Measurements from ENCODE around the gene ASAP2.

Gene ASAP2

DNA sequence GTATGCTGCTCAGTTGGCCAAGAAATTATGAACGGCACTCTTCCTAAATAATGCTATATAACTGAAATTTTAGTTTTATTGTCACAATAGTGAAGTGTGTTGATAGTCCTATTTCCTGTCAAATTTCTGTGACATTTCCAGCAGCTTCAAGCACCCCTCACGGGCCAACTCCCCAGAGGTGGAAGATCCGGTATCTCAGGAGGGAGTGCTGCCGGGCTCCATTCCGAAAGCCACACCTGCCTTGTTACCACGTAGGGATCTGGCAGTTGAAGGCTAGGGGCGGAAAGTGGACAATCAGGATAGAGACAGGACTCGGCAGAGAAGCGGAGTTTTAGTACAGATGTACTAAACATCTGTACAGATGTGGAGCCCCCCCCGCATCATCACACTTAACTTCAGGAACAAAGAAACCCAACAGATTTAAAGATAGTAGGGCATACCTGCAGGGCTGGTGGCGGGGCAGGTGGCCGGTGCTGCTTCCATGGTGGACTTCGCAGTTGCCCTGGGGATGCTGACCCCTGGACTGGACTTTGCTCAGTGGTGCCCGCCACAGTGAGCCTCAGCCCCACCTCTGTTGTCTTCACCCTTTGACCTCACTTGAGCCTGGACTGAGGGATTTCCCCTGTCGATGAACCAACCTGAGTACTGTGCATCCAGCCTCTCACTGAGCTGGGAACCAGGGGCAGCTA is 22.3 kb downstream of the ASAP2 start:
- H3K27ac ChIP-seq, result peak overlapping the region; percentile 47
- DNase-seq (ENCODE audit: low read depth, low spot score), result no peak

DNA sequence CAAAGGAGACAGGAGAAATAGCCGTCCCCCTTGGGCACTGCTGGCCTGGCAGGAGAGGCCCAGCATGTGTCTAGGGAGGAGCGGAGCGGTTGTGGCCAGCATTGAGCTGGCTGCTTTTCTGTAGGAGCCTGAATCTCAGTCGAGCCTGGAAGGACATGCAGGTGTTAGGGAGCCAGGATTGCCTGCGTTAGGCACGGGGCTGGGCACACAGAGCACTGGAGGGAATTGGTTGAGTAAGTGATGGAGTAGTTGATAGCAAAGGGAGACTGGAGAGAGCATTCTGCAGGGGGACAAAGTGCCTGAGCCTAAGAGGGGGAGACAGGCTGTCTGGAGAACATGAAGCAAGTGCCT is 22.8 kb downstream of the ASAP2 start:
- H3K27ac ChIP-seq, result no peak overlapping the region
- DNase-seq (ENCODE audit: low read depth, low spot score), result no peak

DNA sequence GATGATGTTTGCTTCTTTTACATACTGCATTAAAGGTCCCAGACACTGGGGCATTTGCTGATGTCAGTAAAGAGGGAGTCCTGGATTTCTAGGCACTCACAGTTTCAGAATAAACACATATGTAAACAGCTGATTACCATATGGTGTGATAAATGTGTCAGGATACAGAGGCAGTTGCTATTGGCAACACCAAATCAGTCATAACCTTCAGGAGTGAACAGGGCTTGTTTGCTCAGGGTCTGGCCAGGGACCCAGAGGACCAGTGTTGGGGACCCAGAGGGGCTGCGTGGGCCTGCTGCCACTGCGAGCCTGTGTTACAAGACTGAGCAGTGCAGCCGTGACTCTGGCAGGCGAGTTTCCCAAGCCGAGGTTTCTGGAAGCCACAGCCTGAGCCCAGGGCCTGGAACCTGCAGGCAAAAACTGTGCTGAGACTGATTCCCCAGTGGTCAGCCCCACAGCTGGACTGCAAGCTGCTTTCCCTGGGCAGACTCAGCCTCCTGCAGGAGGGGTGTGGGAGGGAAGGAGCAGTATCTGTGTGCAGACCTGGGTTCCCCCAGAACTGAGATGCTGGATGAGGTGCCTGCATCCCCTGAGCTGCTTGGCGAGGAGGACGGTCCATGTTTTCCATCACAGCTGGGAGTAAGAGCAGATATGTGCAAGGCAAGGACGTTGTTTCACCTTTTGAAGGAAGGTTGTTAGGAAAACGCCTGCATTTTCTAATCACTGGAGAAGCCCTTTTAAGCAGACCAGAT is 23.6 kb downstream of the ASAP2 start:
- peak overlapping the region; percentile 99 for H3K27ac ChIP-seq
- DNase-seq (ENCODE audit: low read depth, low spot score), result no peak

DNA sequence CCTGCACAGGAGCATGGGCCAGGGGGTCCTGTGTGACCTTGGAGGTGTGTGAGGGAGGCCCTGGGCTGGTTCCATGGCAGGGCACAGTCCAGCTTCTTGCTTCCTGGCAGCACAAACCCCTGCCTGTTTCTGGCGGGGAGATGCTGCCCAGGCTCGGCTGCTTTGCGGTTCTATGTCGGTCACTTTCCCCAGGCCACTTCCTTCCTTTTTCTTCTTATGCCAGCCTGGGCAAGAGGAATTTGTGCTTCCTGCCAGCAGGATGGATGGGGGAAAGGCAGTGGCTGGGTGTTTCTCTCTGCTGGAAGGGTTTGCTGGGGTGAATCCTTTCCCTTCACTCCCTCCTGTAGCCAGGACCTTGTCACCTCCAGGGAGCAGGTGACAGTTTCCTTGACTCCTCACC is 24.3 kb downstream of the ASAP2 start:
- no peak for DNase-seq (ENCODE audit: low read depth, low spot score)
- H3K27ac ChIP-seq, result peak overlapping the region; percentile 99

DNA sequence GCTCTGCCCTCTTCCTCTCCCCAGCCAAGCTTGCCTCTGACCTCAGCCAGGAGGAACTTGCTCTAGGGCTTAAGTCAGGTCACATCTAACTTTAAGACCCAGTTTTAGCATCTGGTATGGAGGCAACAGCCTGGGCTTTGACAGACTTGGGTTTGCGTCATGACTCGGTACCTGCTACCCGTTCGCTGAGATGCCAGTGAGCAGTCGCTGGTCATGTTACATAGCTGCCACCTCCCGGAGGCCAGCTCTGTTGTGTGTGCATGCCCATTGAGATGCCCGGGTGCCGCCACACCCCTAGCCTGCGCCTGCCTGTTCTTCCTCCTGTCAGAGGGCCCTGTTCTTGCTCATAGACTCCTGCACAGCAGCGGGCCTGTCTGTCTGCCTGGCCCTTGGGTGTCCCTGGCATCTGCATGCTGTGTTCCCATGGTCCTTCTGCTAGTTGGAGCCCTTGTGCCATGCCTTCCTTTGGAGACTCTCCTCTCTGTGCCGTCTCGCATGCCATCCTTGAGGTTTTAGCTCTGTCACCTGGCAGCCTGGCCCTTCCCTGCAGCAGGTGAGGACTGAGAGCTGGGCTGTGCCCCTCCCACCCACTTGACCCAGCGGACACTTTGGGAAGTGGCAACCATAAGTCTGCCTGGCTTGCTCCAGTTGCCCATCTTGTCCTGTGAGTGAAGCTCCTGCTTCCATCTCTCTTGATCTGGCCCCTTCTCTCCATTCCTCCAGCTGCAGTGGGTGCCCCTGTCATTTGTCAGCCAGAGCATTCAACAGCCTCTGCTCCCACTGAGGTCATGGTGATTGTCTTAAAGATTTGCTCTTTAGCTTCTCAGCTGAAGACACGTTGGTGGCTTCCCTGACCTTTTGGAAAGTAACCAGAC is 24.9 kb downstream of the ASAP2 start:
- peak overlapping the region; percentile 99 for H3K27ac ChIP-seq
- no peak for DNase-seq (ENCODE audit: low read depth, low spot score)

DNA sequence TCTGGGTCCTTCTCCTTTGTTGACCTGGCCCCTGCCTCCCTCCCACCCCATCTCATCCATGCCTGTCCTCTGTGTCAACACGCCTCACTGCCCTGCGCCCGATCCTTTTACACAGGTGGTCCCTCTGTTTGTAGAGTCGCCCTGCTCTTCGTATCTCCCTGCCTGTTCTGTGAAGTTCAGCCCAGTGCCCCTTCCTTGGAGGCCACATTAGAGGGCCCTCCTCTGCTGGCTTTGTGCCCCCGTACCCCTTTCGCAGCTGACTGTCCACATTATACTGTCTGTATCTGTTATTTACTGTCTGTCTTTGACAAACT is 25.5 kb downstream of the ASAP2 start:
- H3K27ac ChIP-seq, result peak overlapping the region; percentile 99
- DNase-seq (ENCODE audit: low read depth, low spot score), result no peak

DNA sequence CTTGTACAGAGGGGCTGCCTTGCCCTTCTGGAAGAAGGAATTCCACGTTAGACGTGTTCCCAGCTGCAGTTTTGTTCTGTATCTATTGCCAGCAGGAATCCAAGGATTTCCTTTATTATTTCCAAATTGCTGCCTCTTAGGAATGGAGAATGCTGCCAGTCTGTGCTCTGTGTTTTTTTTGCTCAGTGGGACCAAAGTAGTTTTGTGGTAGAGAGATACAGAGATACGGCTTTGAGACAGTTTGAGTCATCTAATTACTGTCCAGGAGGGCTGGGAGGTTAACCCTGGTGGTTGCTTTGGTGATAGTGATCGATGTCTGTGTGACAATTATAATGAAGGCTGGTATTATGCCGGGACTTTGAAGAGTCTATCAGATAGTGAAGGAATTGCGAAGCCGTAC is 26.3 kb downstream of the ASAP2 start:
- DNase-seq (ENCODE audit: low read depth, low spot score), result no peak
- H3K27ac ChIP-seq, result peak overlapping the region; percentile 99

DNA sequence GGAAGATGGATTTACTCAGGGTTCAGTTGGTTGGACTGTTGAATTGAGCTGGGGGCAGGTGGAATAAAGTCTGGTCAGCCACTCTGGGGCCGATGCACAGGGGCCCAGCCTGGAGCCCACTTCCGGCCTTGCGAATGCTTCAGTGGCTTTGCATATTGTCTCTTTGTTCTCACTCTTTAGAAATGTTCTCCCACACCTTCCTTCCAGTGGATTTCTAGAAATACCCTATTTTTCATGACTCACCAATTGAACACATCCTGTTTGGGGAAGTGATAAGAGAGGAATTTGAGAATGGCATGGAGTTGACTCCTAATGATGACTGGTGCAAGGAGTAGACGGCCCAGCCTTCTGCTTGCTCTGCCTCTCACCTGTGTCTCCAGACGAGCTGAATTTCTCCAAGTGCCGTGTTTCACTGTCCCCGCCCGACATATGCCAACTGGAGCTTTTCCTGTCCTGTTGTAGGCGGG is 28.1 kb downstream of the ASAP2 start:
- peak overlapping the region; percentile 99 for H3K27ac ChIP-seq

DNA sequence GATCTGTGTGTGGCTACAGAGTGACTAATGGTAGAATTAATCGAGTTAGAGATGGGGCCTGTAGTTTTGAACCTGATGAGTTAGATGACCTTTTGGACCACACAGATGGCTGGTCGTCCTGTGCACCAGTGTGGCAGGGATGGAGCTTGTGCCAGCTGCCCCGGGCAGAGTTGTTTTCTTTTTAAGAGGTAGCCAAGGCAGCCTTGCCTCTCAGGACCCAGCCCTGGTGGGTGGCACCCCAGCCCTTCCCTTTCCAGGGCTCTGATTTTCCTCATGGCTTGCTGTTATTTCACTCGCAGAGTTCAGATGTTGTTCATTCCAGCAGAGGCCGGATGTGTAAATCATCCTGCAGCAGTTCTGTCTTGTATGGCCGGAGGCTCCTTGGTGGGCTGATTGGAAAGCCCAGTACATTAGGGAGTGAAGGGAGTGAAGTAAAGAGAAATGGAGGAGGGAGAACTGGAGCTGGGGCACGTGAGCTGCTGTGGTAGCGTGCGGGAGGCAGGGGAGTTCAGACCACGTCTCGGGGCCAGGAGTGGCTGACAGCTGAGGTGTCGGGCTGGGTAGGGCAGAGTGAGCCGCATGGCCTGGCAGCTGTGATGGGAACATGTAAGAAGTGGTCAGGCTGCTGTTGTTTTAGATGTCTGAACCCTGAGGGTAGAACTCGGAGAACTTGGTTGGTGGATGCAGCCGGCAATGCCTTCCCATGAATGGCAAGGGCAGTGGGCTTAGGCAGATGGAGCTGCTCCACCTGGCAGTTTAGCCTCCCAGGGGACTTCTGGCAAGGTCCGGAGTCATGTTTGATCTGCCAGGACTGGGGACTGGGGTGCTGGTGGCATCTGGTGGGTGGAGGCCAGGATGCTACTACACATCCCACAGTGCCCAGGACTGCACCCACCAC is 28.8 kb downstream of the ASAP2 start:
- H3K27ac ChIP-seq, result peak overlapping the region; percentile 99
- no peak for DNase-seq (ENCODE audit: low read depth, low spot score)

More for the DNA sequence above, 28.1 kb downstream of the ASAP2 start:
- DNase-seq (ENCODE audit: low read depth, low spot score), result peak; percentile 82

DNA sequence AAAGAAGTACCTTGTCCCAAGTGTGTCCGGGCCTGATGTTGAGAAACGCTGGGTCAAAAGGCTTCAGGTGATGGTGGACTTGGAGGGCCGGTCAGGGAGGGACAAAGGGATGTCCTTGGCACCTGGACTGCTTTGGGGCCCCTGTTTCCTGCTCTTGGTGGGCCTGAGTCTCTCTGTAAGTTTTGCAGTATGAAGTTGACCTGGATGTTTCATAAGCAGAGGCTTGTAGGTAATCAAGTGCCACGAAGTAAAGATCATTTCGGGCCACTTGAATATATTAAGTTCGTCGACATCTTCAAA is 29.4 kb downstream of the ASAP2 start:
- H3K27ac ChIP-seq, result peak overlapping the region; percentile 99
- DNase-seq (ENCODE audit: low read depth, low spot score), result no peak

DNA sequence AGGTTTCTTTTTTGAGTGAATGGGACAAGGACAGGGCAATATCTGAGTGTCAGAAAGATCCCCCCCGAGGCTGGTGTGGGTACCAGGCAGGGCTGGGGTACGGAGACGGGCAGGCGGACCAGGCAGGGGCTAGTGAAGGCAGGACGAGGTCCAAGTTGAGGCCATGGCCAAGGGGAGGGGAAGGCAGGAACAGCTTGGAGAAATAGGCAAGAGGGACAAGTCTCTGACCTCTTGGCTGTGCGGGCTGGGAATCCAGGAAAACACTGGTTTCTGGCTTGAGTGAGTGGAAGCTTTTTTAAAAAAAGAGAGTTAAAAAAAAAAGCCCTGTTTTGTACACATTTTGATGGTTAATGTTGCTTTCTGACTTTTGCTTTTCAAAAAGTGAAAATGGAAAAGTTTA is 30.3 kb downstream of the ASAP2 start:
- peak overlapping the region; percentile 99 for H3K27ac ChIP-seq
- DNase-seq (ENCODE audit: low read depth, low spot score), result no peak

DNA sequence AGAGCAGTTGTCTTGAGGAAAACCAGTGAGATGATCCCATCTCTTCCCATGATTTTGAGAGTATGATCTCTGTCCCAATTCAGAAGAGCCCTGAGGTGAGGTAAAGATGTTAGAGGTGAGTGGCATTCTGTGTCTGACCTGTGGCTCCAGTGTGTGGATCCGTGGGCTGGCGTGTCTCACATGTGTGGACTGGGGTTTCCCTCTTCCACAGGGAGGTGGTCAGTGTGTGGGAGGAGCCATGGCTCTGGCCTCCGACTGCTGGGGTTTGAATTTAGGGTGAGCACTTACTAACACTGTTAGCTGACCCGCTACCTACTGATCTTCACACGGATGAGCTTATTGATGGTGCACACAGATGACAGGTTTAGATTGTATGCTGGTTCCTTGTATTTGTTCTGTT is 31.2 kb downstream of the ASAP2 start:
- peak overlapping the region; percentile 99 for H3K27ac ChIP-seq
- DNase-seq (ENCODE audit: low read depth, low spot score), result no peak

DNA sequence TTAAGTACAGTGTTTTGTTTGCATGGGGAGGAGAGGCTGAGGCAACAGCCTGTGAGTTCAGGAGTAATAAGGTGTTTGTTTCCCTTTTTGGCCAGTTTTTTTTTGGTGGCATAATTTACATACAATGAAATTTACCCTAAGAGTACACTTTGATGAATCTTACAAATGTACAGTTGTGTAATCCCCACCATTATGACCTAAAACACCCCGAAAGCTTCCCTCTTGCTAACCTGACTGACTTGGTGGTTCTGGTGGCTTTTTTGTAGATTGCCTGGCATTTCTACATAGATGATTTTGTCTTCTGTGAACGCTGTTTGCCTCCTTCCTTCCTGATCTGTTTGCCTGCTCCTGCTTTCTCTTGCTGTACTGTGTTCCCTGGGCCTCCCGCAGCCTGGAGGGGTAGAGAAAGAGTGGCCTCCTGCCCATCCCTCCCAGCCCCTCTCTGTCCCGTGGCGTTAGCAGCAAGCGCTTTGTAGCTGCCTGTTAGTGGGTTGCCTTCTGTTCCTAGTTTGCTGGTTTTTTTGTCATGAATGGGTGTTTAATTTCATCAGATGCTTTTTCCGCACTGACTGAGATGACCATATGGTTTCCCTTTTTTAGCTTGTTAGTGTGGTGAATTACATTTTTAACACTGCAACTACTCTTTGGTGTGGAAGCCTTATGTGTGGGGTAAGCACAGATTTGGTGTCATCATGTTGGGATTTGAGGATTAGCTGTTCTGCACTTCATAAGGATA is 32.1 kb downstream of the ASAP2 start:
- no peak for DNase-seq (ENCODE audit: low read depth, low spot score)
- H3K27ac ChIP-seq, result peak overlapping the region; percentile 61

DNA sequence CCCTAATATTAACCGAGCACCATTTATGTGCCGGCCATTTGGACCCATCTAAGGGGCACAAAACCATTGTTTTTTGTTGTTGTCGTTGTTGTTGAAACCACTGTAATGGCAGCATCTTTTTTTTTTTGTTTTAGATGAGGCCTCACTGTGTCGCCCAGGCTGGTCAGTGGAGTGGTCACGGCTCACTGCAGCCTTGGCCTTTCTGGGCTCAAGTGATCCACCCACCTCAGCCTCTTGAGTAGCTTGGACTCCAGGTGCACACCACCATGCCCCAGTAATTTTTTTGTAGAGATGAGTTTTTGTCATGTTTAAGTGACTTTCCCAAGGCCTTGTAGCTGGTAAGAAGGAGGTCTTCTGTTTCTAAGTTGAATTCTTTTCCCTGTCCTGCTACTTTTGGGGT is 33.0 kb downstream of the ASAP2 start:
- H3K27ac ChIP-seq, result peak overlapping the region; percentile 61
- DNase-seq (ENCODE audit: low read depth, low spot score), result no peak

DNA sequence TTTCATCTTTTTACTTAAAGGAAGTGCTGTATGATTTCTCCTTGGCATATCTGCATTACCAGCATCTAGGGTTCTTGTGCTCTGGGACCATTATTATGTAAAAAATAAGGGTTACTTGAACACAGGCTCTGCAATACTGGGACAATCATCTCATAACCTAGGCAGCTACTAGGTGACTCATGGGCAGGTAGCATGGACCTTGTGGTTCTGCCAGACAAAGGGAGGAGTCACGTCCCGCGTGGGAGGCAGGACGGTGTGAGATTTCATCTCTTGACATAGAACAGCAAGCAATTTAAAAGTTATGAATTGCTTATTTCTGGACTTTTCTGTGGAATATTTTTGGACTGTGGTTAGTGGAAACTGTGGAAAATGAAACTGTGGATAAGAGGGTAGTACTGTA is 34.1 kb downstream of the ASAP2 start:
- H3K27ac ChIP-seq, result peak overlapping the region; percentile 61
- peak; percentile 50 for DNase-seq (ENCODE audit: low read depth, low spot score)

DNA sequence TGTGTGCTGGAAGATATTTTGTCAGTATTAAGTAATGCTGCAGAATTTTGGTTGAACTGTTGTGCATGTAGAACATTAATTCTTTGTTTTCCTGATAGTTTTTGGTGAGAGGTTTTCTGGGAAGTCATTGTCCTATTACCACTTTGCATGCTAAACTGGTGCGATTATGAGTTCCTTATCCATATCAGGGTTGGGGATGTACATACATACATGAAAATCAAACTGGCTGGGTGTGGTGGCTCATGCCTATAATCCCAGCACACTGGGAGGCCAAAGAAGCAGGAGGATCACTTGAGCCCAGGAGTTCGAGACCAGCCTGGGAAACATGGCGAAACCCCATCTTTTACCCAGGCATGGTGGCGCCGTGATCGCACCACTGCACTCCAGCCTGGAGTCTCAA is 34.6 kb downstream of the ASAP2 start:
- peak overlapping the region; percentile 61 for H3K27ac ChIP-seq
- DNase-seq (ENCODE audit: low read depth, low spot score), result no peak

DNA sequence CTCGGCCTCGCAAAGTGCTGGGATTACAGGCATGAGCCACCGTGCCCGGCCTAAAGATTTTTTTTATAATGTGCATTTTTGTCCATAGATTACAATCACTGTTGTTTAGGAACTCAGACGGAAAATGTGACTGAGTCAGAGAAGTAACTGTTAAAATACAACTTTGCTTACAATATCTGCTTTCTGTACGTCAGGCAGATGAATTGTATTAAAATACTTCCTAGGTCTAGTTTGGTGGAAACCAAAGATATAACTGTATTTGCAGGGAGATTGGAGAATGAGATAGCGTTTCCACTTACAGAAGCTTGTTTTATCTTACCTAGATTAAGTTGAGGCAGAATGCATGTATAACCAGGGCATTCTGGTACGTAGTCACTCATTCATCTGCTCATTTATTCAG is 36.7 kb downstream of the ASAP2 start:
- DNase-seq (ENCODE audit: low read depth, low spot score), result no peak
- H3K27ac ChIP-seq, result no peak overlapping the region

DNA sequence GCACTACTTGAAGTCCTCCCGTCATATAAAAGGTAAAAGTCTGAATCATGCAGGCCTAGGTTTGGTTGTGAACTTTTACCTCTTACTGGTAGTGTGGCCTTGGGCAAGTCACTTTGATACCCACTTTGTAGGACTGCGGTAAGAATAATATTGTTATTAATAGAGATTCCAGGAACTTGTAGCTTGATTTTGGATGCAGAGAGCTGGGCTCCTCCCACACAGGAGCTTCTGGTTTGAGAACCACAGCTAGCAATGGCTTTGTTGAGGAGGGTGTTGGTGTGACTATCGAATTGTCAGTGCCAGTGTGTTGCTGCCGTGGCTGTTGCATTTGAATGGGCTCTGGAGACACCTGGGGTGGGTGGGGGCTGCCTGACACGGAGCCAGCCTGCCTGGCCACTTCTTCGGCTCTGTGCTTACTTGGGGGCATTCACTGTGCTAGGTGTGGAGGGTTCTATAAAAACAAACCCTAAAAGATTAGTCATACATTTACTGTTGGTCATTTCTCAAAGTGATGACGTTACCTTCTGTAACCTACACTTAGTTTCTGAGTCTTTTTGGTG is 38.5 kb downstream of the ASAP2 start:
- DNase-seq (ENCODE audit: low read depth, low spot score), result no peak
- H3K27ac ChIP-seq, result peak overlapping the region; percentile 99

DNA sequence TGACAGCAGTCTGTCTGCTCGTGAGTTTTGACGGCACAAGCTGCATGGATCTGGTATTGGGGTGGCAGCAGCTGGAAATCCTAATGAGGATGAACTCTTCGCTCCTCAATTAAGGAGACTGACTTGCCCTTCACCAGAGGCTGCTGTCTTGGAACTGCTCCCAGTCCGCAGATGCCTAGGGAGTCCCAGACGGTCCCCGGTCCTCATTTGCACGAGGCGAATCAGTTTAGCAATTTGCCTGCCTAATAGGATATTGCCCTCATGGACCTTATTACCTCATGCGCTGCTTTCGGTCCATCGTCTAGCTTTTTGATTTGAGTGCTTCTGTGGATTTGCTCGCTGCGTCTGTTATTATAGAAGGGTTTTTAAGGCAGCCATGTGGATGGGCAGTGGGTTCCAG is 40.6 kb downstream of the ASAP2 start:
- peak overlapping the region; percentile 99 for H3K27ac ChIP-seq
- DNase-seq (ENCODE audit: low read depth, low spot score), result no peak

Measured in epithelial cell of prostate (primary cell).